GM19438 (cell line): ENCODE results near the gene SLC38A3.
"Not testable (repeated sequence)": the region's sequence is repeated elsewhere in the genome, so short reads cannot be mapped to it uniquely, and the experiment has no call there.

ENCODE experiments used
- ATAC-seq: cut with Tn5 transposase; IDR thresholded peaks from one replicate; pipeline ENCODE4 v1.9.1; 2021; ENCODE audit warnings: low read depth; ENCODE audit not compliant: unreplicated experiment

SLC38A3 gene

DNA sequence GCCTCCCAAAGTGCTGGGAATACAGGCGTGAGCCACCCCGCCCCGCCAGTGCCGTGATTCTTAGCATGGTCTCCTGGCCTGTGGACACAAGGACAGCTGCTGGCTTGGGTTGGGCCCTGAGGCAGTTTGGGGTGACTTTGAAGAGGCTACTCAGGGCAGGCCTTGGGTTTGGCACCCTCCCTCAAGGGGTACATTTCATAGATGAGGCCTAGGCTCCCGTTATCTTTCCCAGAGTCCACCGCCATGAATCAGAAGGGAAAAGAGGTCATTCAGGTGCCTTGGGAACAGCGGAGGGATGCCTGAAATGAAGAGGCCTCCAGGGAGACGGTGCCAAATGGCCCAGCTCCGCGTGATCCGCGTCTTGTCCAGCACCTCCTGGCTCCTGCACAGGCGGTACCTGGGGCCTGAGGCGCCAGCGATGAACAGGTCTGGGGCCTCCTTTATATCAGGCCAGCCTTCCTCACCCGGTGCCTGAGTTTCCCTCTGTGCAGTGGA is 40.2 kb downstream of the SLC38A3 start:
- ATAC-seq: no peak

DNA sequence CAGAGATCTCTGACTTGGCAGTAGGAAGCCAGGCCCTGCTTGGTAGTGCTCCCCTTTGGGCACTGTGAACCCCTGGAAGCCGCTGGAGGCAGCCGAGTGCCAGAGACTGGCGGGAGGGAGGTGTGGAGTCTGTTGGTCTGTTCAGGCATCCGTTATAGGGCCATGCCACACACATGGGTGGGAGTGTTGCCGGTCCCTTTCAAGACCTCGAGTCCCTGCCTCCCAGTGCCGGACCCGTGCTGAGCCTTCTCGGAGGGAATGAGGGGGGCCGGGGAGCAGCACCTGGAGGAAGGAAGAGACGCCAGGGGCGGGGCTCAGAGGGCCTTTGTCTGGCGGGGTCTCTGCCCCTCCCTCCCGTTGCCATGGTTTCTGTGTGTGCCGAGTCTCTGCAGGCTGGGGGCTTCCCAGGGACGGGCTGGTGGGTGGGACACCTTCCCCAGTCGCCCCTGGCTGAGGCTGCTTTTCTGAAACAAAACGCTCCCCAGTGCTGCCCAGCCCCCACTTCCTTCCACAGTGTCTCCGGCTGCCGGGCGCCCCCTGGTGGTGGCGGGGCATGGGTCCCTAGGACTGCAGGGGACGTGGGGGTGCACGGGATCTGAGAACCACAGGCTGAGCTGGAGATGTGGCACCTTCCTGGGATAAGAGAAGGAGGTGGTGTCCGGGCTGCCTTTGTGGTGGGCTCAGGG is 40.9 kb downstream of the SLC38A3 start:
- ATAC-seq: peak; percentile 71

DNA sequence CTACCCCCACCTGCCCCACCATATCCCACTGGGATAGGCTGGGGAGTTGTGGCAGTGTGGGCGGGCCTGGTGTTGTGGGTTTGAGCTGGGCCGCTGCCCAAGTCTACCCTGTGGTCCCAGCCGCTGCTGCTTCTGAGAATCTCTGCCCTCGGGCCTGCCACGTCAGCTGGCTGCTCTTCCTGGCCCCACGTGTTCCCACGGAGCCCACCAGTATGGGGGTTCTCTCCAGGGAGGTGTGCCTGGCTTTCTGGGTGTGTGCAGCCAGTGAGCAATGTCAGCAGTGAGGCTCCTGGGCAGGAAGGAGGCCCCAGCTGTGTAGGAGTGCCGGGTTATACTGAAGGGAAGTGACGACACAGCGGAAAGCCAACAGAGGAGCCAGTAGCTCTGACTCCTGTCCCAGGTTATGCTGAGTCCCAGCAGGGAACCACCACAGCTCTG is 41.5 kb downstream of the SLC38A3 start:
- peak; percentile 45 for ATAC-seq

DNA sequence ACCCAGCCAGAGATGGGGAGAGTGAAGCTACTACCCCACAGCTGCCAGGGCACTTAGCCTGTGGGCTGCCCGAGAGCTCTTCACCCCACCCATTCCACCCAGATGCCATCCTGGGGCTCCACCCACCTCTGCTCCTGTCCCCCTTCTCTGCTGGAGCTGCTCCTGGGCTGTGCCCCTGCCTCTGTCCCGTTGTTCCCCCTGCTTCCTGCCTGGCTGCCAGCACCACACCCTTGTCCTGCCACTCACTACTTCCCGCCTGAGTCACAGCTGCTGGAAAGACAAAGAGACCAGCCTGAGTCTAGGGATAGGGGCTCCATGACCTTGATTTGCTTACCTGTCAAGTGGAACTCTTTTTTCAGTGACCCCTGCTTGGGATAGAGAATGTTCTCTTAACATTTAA is 43.3 kb downstream of the SLC38A3 start:
- no peak for ATAC-seq

DNA sequence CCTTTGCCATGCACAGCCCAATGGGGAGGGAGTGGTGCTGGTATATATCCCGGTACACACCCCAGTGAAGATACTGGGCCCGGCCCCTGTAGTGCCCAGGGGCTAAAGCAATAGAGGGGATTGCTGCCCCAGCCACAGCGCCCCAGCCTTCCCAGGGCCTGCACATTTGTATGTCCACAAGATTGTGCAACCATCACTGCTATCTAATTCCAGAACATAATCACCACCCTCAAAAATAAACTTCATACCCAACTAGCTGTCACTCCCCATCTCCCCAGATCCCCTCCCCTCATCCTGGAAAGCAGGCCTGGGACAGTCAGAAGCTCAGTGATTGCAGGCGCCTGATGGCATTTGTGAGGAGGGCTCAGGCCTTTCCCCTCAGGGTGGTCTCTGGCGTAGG is 44.4 kb downstream of the SLC38A3 start:
- no peak for ATAC-seq

DNA sequence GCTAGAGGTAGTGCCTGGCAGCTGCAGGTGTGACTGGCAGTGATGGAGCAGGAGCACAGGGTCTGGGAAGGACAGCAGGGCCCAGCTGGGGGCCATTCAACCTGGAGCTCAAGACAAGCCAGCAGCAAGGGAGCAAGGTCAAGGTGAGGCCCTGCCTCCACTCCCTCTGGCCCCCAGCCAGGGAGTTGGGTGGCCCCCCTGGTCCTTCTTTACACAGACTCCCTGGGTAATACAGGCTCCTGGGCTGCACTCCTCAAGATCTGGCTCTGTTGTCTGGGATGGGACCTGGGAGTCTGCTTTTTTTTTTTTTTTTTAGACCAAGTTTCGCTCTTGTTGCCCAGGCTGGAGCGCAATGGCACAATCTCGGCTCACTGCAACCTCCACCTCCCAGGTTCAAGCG is 45.4 kb downstream of the SLC38A3 start:
- ATAC-seq: no peak

DNA sequence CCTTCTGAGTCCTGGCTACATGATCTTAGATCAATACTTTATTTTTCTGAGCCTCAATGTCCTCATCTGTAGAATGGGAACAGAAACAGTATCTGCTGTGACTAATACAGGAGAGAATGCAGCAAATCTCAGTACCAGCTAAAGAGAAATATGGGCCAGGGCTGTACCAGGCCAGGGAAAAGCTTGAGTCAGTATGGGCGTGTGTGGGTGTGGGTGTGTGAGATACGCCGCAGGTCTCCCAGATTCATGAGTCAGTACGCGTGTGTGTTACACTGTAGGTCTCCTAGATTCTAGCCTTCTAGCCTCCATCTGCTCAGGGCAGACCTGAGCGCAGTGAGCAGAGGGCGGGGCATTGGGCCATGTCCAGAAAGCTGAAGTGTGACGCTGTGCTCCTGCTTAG is 46.1 kb downstream of the SLC38A3 start:
- ATAC-seq: no peak

DNA sequence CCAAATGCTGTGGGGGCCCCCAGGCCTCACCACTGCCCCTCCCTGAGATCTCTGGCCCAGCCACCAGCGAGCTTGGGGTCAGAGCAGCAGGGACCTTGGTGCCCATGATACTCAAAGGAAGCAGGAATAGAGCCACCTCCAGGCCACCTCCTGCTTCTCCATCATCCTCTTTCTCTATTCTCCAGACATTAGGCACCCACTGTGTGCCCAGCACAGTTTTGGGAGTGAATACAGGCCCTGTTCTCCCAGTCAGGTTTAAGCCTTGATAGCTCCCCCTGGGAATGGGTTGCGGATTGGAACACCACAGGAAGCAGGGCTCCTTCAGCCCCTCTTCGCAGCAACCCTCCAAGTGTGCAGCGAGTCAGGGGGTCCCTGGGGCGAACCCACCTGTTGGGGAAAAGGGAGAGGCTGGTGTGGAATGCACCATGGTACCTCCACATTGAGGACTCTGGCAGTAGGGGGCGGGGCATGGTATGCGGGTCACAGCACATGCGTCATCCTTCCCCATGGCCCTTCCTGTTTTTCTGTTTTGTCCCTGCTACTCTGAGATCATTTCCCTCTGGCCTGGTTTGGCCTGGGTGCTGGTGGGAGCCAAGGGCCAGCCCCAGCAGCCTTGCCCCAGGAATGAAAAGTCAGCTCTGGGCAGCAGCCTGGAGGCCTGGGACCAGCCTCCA is 49.6 kb downstream of the SLC38A3 start:
- ATAC-seq: no peak

DNA sequence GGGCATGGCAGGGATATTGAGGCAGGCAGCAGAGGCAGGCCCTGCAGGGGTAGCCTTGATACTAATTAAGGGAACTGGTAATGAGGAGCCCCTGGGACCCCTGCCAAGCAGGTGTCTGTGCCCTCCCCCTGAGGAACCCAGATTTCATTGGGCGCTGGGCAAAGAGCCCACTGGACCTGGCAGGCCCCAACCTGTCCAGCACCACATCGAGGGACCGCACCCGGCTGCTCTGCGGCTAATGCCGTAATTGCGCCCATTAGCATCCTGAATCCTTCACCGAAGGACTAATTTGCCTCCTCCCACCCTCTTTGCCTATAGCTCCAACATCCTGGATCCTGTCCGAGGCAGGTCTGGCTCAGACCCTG is 50.2 kb downstream of the SLC38A3 start:
- ATAC-seq: no peak

DNA sequence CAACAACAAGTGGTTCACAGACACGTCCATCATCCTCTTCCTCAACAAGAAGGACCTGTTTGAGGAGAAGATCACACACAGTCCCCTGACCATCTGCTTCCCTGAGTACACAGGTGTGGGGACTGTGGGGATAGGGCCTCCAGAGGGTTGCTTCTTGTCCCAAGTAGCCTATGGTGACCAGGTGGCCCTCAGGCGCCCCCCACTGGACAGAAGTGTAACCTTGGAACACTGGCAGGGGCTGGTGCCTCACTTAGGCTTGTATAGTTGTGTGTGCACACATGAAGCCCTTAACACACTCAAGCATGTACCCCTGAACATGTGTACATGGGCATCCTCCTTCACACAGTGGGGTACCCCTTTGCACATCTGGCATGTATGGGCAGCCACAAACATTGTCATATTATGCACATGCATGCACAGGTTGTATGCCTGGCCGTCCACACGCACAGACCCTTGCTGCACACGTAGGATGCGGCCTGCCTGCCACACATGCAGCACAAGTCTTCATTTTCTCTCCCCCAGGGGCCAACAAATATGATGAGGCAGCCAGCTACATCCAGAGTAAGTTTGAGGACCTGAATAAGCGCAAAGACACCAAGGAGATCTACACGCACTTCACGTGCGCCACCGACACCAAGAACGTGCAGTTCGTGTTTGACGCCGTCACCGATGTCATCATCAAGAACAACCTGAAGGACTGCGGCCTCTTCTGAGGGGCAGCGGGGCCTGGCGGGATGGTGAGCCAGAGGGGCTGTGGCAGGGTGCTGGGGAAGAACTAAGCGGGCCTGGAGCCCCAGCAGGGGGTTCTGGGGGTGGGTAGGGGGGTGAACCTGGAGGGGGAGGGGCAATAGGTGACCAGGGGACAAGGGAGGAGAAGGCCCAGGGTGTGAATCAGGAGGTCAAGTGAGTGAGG is 52.2 kb downstream of the SLC38A3 start:
- ATAC-seq: no peak

DNA sequence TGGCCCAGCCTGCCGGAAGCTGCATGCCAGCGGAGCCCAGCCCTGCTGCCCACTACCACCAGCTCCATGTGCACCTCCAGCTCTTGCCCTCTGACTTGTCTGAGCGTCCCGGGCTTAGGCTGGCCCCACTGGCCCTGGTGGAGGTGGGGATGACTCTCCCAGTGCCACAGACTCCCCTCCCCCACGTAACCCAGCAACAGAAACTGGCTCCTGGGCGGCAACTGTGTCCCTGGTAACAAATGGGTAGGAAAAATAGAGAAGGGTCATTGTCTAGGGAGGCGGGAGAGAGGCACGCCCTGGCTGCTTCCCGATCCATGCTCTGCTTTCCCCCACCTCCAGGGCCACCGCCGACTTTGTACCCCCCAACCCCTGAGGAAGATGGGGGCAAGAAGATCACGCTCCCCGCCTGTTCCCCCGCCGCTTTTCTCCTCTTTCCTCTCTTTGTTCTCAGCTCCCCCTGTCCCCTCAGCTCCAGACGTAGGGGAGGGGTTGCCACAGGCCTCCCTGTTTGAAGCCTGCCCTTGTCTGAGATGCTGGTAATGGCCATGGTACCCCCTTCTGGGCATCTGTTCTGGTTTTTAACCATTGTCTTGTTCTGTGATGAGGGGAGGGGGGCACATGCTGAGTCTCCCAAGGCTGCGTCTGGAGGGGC is 53.1 kb downstream of the SLC38A3 start:
- no peak for ATAC-seq

DNA sequence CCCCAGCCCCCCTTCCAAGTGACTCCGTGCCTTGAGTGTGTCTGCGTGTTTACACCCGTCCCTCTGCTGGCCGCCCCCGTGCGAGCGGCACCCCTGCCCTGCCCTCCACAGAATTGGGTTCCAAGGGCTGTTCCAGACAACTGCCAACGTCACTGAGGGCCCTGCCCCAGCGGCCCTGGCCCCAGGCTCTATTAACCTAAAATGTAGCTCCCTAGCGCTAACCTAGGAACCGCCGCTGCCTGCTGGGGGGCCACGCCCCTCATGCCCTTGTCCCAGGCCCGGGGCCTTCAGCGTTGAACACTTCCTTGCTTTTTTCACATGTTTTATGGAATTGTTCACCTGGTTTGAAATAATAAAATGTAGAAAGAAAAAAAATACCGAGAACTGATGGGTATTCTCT is 53.9 kb downstream of the SLC38A3 start:
- ATAC-seq: no peak

DNA sequence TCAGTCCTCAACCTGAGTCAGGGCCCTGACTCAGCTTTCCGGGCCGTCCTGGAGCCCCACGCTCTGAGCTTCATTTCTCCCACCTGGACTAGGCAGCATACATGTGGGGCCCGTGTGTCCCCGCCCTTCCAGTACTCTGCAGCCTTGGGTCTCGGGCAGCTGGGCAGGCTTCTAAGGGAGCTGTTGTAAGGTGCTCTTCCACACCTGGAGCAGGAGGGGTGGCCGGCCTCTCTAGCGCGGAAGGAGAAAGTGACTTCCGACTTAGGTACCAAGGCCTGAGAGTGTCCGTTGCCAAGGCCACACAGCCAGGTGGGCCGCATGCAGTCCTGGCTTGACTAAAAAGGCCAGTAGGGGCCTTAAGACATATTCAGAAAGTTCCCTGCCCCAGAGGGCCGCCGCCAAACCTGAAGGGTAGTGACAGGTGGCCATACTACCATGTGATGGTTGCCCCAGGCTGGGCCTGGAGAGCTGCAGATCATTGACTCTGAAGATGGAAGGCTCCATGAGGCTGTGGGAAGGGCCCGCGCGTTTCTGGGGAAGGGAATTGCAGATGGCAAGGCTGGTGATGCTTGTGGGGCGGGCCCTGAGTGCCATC is 54.5 kb downstream of the SLC38A3 start:
- ATAC-seq: peak; percentile 14

DNA sequence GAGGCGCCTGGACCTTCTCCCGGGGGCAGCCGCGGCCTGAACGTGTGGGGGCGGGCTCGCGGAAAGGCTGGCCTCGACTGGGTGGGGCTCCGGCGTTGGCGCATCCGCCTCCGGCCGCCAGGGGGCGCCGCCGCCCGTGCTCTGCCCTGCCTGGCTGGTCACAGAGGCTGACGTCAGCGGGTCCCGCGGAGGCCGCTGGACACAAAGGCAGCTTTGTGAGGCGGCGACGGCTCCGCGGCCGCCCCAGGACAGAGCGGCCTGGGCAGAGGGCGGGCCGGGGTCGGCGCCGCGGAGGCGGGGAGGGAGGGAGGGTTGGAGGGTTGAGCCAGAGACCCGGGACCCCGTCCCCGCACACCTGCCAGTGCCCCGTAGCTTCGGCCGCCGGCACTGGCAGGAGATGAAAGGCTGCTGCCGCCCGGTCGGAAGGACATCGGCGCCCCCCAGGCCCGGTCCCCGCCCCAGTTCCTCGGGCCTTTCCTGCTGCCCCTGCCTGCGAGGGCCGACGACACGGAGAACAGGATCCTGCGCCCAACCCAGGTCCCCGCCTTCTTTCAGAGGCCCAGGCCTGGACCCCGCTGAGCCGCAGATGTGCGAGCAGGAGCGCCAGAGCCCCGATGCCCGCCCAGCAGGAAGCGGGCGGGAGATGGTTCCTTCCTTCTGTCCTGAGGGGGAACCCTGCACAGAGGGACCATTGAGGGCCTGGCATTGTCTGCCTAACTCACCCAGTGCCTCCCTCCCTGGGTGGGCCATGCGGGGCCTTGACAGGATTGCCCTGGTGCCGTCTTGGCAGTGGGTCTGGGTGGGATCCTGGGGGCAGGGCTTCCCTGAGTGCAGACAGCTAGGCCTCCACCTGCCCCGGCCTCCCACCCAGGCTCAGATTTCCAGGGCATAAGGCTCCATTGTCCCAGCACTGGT is 55.2 kb downstream of the SLC38A3 start:
- ATAC-seq: peak; percentile 89

DNA sequence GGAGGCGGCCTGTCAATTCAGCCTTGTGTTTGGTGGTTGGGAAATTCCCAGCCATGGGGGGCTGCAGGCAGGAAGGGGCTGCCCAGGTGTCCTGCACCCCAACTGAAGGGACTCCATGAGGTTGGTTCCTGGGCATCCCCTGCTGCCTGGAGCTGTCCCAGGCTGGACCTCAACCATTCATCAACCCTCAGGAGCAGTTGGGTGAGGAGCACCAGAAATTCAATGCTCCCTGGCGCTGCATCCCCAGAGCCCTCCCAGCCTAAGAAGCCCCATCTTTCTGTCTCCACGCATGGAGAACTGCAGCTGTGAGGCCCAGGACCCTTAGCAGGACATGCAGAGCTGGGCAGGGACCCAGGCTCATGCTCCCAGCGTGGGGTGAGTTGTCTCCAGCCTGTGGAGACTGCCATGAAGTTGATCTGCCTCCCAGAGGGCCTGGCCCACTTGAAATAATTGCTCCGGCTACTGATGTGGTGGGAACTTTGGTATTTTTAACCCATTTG is 55.9 kb downstream of the SLC38A3 start:
- no peak for ATAC-seq

DNA sequence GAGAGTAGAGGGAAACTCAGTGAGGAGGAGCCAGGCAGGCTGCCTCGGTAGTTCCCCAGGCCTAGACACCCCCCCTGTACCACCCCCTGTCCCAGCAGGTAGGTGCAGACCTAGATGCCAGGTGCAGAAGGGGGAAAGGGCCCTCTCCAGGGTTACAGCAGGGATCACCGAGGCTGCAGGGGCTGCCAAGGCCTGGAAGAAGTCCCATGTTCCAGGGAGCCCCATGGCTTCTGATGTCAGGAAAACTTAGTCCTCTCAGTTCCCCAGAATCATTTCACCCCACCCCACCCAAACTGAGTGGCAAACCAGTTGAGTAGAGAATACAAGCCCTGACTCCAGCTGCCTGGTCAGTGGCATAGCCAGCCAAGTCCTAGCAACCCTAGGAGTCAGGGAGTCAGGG is 56.4 kb downstream of the SLC38A3 start:
- no peak for ATAC-seq

DNA sequence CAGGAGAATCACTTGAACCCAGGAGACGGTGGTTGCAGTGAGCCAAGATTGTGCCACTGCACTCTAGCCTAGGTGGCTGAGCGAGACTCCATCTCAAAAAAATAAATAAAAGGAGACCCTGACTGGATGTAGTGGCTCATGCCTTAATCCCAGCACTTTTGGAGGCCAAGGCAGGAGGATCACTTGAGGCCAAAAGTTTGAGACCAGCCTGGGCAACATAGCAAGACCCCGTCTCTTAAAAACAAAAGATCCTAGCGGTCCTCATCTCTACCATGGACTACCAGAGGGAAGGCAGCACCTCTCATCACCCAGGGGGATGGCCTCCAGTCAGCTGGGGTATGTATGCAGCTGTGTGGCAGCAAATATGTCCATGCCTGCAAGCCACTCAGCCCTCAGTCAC is 57.1 kb downstream of the SLC38A3 start:
- not testable (repeated sequence) for ATAC-seq

DNA sequence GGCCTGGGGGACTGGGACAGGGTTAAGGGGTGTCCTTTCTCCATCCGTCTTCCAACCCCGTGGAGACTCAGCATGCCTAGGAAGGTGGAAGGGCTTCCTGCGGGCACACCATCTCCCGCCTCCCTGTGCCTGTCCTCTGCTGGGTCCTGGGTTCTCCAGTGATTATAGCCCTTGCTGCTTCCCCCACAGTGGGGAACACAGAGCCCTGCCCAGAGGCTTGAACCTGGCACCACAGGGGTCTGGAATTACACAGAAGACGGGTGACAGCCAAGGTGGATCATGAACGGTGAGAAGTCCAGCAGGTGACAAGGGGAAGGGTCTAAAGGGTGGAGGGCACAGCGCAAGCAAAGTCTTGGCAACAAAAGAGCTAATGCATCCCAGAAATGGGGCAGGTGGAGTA is 57.7 kb downstream of the SLC38A3 start:
- no peak for ATAC-seq
